ENCODE measurements around the gene PRG3.

Gene PRG3

DNA sequence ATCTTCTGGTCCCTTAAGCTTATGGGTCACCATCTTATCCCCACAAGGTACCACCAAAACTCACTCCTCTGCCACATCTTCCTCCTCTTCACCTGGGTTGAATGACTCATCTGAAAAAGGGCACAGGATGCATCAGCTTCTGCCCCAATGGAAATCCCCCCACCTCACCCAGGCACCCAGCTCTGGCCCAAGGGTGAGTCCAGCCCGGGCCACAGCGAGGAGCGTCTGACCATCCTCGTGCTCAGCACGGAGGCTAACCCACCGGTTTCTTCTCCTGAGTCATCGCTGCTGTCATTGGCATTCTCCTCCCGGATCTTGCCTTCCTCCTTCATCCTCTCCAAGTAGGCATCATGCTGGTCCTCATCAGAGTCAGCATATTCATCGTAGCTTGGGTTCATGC is 50.9 kb downstream of the PRG3 start:
- Mint-ChIP-seq H3K27me3 (ENCODE audit: low read depth) (no peaks in the 10 kb centered on the region), H3K9me3 (no peaks in the 10 kb centered on the region), H3K4me1 (peaks cover 38% of the 10 kb centered on the region), H3K27ac (no peak overlapping the region), H3K36me3 (ENCODE audit: low read depth) (peaks cover 82% of the 10 kb centered on the region), H3K4me3 (peak overlapping the region in 1 of 3 experiments; percentile 35)
- TF ChIP-seq, protein P1, sequence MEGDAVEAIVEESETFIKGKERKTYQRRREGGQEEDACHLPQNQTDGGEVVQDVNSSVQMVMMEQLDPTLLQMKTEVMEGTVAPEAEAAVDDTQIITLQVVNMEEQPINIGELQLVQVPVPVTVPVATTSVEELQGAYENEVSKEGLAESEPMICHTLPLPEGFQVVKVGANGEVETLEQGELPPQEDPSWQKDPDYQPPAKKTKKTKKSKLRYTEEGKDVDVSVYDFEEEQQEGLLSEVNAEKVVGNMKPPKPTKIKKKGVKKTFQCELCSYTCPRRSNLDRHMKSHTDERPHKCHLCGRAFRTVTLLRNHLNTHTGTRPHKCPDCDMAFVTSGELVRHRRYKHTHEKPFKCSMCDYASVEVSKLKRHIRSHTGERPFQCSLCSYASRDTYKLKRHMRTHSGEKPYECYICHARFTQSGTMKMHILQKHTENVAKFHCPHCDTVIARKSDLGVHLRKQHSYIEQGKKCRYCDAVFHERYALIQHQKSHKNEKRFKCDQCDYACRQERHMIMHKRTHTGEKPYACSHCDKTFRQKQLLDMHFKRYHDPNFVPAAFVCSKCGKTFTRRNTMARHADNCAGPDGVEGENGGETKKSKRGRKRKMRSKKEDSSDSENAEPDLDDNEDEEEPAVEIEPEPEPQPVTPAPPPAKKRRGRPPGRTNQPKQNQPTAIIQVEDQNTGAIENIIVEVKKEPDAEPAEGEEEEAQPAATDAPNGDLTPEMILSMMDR (IDR thresholded peaks at IDR 0.05; ENCODE audit: unreplicated experiment in 3 of 3): no peak

DNA sequence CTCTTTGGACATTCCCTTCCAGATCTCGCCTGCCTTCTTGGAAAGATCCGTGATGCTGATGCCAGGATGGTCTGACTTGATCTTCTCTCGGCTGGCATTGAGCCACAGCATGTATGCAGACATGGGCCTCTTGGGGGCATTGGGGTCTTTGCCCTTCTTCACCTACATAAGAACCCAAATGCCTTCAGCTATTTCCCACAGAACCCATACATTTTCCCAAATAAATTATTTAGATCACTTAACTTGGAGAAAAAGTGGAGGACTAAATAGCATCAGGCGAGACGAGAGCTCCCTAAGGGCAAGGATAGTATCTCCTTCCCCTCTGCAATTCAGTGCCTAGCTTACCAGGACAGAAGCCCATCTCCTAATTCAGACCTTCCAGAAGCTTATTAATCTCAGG is 53.2 kb downstream of the PRG3 start:
- Mint-ChIP-seq H3K4me3 (peak overlapping the region; percentile 15 to 90 (median 39)), H3K9me3 (no peaks in the 10 kb centered on the region), H3K27ac (peak overlapping the region; percentile 84 to 99 (median 97)), H3K36me3 (ENCODE audit: low read depth) (peaks cover 71% of the 10 kb centered on the region), H3K4me1 (peaks cover 35% of the 10 kb centered on the region), H3K27me3 (ENCODE audit: low read depth) (no peaks in the 10 kb centered on the region)
- TF ChIP-seq, protein P1 (IDR thresholded peaks at IDR 0.05; ENCODE audit: unreplicated experiment in 3 of 3): no peak

All from nephron (organoid).